Measurements from ENCODE around the gene VSNL1. TPM values are rescaled to one million over a fixed set of nuclear protein-coding genes. Genes with fewer than 3 reads are reported as not detected.
"Not testable (repeated sequence)": the region's sequence is repeated elsewhere in the genome, so short reads cannot be mapped to it uniquely, and the experiment has no call there.

Gene VSNL1
- total RNA-seq, 1 donor from 2014 or later, result not detected

DNA sequence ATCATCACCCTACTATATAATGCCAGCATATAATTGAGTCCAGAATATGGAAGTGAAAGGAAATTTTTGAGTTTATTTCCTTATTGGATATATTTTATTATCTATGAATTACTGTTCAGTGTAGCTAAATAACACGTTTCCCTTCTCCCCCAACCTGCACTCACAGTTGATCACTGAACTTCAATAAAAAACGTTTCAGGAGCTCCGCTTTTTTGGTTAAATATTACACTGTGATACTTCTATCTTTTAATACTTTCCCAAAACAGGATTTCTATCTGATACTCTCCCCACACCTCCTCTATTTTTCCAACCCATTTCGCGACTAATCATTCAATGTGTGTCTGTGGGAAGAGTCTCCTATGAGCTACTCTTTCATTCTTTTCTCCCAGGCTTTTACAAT lies 7.2 kb downstream of the VSNL1 start:
- Mint-ChIP-seq H3K4me1 (no peaks in the 10 kb centered on the region), H3K9me3 (no peaks in the 10 kb centered on the region), H3K36me3 (ENCODE audit: low read depth) (no peaks in the 10 kb centered on the region), H3K27ac (no peak overlapping the region), H3K4me3 (no peak overlapping the region), H3K27me3 (peaks cover 21% of the 10 kb centered on the region)
- no peak for DNase-seq
- intact Hi-C loops (cut with micrococcal nuclease), result loop anchor here (10.0 kb wide), 1 partner anchor 1807 kb away; the partner anchor contains the start of gene OSR1

DNA sequence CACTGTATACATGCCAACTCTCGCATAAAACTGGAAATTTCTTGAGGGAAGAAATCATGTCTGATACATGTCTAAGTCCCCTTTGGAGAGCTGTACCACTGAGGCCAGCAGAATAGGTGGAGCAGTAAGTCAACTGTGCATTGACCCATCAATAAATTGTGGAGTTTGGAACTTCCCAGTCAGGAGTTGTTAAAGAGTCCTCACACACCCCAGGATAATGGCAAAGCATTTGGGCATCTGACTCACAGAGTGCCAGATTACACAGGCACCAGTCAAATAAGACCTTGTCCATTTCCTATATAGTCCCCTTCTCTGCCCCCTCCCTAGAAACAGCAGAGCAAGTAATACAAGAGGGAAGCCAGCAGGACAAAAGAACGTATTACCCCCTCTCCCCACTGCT lies 10.4 kb downstream of the VSNL1 start:
- no peak for DNase-seq
- no peaks in the 10 kb centered on the region for H3K9me3 Mint-ChIP-seq
- H3K4me1 Mint-ChIP-seq, result no peaks in the 10 kb centered on the region
- H3K27ac Mint-ChIP-seq, result no peak overlapping the region
- intact Hi-C loops (cut with micrococcal nuclease), result no loop called here
- peaks cover 7% of the 10 kb centered on the region for H3K27me3 Mint-ChIP-seq
- H3K36me3 Mint-ChIP-seq (ENCODE audit: low read depth), result no peaks in the 10 kb centered on the region
- no peak overlapping the region for H3K4me3 Mint-ChIP-seq

DNA sequence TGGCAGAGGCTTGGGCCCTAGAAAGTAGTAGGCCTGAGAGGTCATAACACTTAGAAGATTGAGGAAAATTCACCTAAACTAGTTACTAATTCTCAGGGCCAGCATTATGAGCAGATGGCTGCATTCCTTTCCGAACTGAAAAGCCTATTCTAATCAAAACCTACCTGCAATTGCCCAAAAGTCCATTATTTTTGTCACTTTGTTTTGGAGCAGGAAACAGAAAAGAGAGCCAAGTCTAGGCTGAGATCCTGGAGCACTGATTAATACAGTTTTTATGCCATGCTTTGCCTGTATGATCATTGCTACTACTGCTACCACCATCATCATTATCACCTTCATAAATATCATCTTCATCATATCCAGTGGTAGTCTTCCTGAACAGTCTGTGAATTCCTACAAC lies 14.7 kb downstream of the VSNL1 start:
- DNase-seq, result no peak
- no peak overlapping the region for H3K4me3 Mint-ChIP-seq
- H3K36me3 Mint-ChIP-seq (ENCODE audit: low read depth), result no peaks in the 10 kb centered on the region
- H3K27me3 Mint-ChIP-seq, result peaks cover 12% of the 10 kb centered on the region
- intact Hi-C loops (cut with micrococcal nuclease), result no loop called here
- H3K9me3 Mint-ChIP-seq, result no peaks in the 10 kb centered on the region
- no peak overlapping the region for H3K27ac Mint-ChIP-seq
- H3K4me1 Mint-ChIP-seq, result no peaks in the 10 kb centered on the region

DNA sequence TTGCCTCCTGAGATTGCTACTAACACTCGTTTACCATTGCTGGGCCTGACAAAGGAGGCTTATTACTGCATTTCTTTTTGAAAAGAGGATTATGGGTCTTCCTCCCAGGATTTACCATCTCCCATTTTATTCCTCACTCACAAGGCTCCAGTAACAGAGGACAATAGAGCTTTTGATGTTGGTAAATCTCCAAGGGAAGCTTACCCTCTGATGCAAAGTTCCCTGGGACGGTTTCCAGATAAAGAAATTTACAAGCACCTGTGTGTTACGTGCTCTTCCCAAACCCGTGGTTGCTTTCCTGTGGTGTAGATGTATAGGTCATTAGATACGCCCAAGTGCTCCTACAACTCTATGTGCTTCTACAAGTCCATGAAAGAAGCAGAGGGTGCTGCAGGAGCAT lies 17.1 kb downstream of the VSNL1 start:
- Mint-ChIP-seq H3K36me3 (ENCODE audit: low read depth) (no peaks in the 10 kb centered on the region), H3K27me3 (peaks cover 9% of the 10 kb centered on the region), H3K9me3 (no peaks in the 10 kb centered on the region), H3K27ac (no peak overlapping the region), H3K4me3 (no peak overlapping the region), H3K4me1 (no peaks in the 10 kb centered on the region)
- DNase-seq, result no peak
- intact Hi-C loops (cut with micrococcal nuclease), result no loop called here

DNA sequence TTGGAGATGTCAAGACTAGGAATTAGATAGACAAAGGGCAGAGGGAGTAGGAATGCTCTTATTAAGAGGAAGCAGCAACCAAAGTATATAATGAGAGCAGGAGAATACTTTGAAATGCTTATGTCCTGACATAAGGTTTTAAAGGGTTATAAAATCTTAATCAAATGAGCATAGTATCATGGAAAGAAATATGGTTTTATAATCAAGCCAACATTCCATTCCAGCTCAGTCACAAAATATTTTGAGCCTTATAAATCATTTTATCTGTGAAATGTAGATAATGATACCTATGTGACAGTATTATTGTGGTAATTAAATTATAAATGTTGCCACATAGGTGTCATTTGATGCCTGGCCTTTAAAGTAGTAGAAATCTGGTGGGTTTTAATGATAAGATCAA lies 17.6 kb downstream of the VSNL1 start:
- Mint-ChIP-seq H3K27ac (no peak overlapping the region), H3K27me3 (peaks cover 9% of the 10 kb centered on the region), H3K9me3 (no peaks in the 10 kb centered on the region), H3K4me1 (no peaks in the 10 kb centered on the region), H3K4me3 (no peak overlapping the region), H3K36me3 (ENCODE audit: low read depth) (no peaks in the 10 kb centered on the region)
- intact Hi-C loops (cut with micrococcal nuclease), result no loop called here
- no peak for DNase-seq

DNA sequence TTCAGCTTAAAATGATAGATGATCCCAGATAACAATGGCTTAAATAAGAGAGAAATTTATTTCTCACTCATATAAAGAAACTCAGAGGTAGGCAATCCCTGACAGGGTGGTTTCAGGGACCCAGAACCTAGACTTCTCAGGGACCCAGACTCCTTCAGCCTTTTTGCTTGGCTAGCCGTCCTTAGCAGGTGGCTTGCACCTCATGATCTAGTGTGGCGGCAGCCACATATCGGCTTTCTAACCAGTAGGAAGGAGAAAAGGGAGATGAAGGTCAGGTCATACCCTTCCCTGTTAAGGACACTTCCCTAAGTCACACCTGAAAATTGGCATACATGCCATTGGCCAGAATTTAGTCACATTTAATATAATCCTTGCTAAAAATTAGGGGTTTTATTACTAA lies 18.4 kb downstream of the VSNL1 start:
- H3K4me1 Mint-ChIP-seq, result no peaks in the 10 kb centered on the region
- no peak overlapping the region for H3K4me3 Mint-ChIP-seq
- H3K27me3 Mint-ChIP-seq, result peaks cover 9% of the 10 kb centered on the region
- H3K27ac Mint-ChIP-seq, result no peak overlapping the region
- H3K36me3 Mint-ChIP-seq (ENCODE audit: low read depth), result no peaks in the 10 kb centered on the region
- no peaks in the 10 kb centered on the region for H3K9me3 Mint-ChIP-seq
- intact Hi-C loops (cut with micrococcal nuclease), result no loop called here
- no peak for DNase-seq

DNA sequence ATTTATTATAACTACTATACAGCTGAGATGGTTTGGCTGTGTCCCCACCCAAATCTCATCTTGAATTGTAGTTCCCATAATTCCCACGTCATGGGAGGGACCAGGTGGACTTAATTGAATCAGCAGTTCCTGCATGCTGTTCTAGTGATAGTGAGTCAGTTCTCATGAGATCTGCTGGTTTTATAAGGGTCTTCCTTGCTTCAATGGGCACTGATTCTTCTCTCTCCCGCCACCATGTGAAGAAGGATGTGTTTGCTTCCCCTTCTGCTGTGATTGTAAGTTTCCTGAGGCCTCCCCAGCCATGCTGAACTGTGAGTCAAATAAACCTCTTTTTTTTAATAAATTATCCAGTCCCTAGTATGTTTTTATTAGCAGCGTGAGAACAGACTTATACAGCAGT lies 25.2 kb downstream of the VSNL1 start:
- H3K27me3 Mint-ChIP-seq, result not testable (repeated sequence)

DNA sequence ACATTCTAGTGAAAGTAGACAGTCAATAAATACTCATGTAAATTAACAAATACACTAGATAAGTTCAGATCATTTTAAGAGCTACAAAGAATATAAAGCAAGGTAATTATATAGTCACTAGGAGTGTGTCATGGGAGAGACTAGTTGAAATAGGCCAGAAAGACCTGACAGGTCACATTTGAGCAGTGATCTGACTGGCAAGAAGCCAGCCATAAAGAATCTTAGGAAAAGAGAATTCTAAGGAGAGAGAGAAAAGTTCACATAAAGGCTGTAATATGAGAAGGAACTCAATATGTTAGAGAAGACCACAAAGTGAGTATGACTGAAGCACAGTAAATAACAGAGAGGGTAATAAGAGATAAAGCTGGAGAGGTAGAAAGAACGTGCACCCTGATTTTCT lies 31.2 kb downstream of the VSNL1 start:
- no peaks in the 10 kb centered on the region for H3K36me3 Mint-ChIP-seq (ENCODE audit: low read depth)
- intact Hi-C loops (cut with micrococcal nuclease), result no loop called here
- H3K27me3 Mint-ChIP-seq, result peaks cover 2% of the 10 kb centered on the region
- no peak for DNase-seq
- H3K4me3 Mint-ChIP-seq, result no peak overlapping the region
- H3K4me1 Mint-ChIP-seq, result no peaks in the 10 kb centered on the region
- H3K9me3 Mint-ChIP-seq, result no peaks in the 10 kb centered on the region
- H3K27ac Mint-ChIP-seq, result no peak overlapping the region

More for the DNA sequence above, 25.2 kb downstream of the VSNL1 start:
- H3K4me1 Mint-ChIP-seq; H3K27ac Mint-ChIP-seq; DNase-seq; H3K4me3 Mint-ChIP-seq; H3K36me3 Mint-ChIP-seq (ENCODE audit: low read depth); intact Hi-C loops (cut with micrococcal nuclease); H3K9me3 Mint-ChIP-seq: not testable (repeated sequence)

DNA sequence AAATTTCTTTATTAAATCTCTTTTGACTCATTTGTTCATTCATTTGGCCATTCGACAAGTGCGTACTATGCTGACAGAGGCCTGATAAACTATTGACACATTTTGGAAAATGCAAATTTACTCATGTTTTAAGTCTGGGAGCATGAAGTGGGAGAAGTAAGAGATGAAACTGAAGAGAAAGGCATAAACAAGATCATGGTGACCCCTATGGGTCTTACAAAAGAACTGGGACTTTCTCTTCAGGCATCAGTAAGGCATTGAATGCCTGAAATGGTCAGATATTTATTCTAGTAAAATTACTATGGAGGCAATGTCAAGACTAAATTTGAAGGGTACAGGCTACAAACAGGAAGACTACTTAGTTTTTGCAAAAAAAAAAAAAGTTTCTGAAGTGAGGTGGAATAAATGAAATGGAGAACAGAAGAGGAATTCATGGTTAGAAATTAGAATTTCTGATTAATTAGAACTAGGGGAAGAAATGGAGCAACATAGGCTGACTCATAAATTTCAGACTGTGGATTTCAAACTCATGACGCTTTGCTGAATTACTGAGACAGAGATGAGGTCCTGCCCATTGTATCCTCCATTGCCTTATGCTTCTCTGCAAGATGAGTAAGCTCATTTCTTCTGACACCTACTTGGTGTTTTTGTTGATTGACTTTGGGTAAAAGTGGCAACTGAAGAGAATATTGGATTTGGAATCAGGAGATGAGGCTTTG lies 32.7 kb downstream of the VSNL1 start:
- H3K4me1 Mint-ChIP-seq, result peaks cover 2% of the 10 kb centered on the region
- intact Hi-C loops (cut with micrococcal nuclease), result no loop called here
- DNase-seq, result no peak
- no peak overlapping the region for H3K4me3 Mint-ChIP-seq
- no peaks in the 10 kb centered on the region for H3K9me3 Mint-ChIP-seq
- no peaks in the 10 kb centered on the region for H3K36me3 Mint-ChIP-seq (ENCODE audit: low read depth)
- no peak overlapping the region for H3K27ac Mint-ChIP-seq
- peaks cover 2% of the 10 kb centered on the region for H3K27me3 Mint-ChIP-seq

DNA sequence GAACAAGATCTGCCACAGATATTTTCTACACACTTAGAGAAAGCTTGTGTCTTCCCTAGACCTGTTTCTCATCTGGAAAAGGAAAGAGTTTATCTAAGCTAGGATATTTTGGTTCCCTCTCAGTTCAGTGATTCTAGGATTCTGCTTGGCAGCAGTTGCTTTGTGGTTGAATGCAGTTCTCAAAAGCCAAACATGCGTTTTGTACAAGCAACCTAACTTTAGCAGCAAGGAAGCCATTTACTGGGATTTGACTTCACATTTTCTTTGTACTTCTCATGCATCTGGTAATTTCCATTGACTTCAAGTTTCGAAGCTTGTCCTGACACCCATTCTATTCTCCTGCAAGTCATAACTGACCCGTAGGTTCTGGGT lies 33.3 kb downstream of the VSNL1 start:
- intact Hi-C loops (cut with micrococcal nuclease), result no loop called here
- Mint-ChIP-seq H3K9me3 (no peaks in the 10 kb centered on the region), H3K27me3 (peaks cover 2% of the 10 kb centered on the region), H3K36me3 (ENCODE audit: low read depth) (no peaks in the 10 kb centered on the region), H3K27ac (no peak overlapping the region), H3K4me1 (peaks cover 2% of the 10 kb centered on the region), H3K4me3 (no peak overlapping the region)
- no peak for DNase-seq

DNA sequence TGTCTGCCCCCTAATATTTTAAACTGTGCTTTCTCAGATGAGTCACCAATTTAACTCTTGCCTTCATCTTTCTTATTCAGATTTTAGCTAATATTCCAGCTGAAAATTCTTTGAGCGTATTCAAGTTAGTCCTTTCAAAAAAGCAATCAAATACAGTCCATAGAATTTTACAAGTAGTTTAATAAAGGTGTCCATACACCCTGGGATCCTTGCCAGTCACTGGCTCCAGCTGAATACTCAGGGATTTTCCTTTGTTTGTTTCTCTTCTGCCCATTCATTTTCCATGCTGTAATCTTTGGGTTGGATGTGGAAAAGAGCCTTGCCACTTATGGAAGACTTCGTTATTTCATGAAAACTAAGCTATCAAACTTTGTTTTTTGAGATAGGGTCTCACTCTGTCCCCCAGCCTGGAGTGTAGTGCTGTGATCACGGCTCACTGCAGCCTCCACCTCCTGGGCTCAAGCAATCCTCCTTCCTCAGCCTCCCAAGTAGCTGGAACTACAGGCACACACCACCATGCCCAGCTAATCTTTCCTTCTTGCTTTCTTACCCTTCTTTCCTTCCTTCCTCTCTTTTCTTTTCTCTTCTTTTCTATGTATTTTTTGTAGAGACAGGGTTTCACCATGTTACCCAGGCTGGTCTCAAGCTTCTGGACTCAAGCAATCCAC lies 34.0 kb downstream of the VSNL1 start:
- H3K9me3 Mint-ChIP-seq, result no peaks in the 10 kb centered on the region
- DNase-seq, result no peak
- H3K4me1 Mint-ChIP-seq, result peaks cover 6% of the 10 kb centered on the region
- no peak overlapping the region for H3K4me3 Mint-ChIP-seq
- H3K27me3 Mint-ChIP-seq, result peaks cover 2% of the 10 kb centered on the region
- no peaks in the 10 kb centered on the region for H3K36me3 Mint-ChIP-seq (ENCODE audit: low read depth)
- intact Hi-C loops (cut with micrococcal nuclease), result no loop called here
- H3K27ac Mint-ChIP-seq, result no peak overlapping the region

DNA sequence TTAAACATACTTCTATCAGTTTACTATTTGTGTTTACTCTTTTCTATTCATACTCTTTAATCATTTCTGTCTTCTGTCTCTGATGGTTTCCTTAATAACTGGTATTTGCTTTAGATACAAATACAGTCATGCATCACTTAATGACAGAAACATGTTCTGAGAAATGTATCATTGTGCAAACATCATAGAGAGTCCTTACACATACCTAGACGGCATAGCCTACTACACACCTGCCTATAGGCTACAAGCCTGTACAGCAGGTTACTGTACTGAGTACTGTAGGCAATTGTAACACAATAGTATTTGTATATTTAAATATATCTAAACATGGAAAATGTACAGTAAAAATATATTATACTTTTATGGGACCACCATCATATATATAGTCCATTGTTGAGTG lies 36.3 kb downstream of the VSNL1 start:
- H3K27me3 Mint-ChIP-seq, result peaks cover 2% of the 10 kb centered on the region
- no peak overlapping the region for H3K4me3 Mint-ChIP-seq
- H3K9me3 Mint-ChIP-seq, result no peaks in the 10 kb centered on the region
- peaks cover 10% of the 10 kb centered on the region for H3K4me1 Mint-ChIP-seq
- intact Hi-C loops (cut with micrococcal nuclease), result no loop called here
- no peak overlapping the region for H3K27ac Mint-ChIP-seq
- DNase-seq, result no peak
- no peaks in the 10 kb centered on the region for H3K36me3 Mint-ChIP-seq (ENCODE audit: low read depth)

DNA sequence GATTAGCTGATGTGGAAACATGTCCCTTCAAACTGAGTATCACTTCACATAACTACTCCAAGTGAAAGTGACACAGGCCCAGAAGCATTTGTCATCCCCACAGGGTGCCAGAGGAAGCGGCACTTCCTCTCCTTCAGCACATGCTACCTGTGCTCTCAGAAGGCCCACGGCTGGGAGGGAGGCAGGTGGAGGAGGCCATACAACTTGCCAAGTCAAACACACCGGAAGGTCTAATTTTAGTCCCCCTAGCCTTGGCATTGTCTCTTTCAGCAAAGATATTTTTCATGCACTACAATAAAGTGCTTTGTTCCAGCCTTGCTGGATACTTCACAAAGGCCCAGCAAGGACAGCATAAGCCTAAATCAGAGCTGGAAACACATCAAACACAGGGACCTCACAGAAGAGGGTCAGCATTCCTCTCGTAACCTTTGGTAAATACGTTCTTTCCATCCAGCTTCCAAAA lies 38.0 kb downstream of the VSNL1 start:
- Mint-ChIP-seq H3K4me3 (no peak overlapping the region), H3K36me3 (ENCODE audit: low read depth) (no peaks in the 10 kb centered on the region), H3K4me1 (peaks cover 10% of the 10 kb centered on the region), H3K27me3 (peaks cover 2% of the 10 kb centered on the region), H3K27ac (no peak overlapping the region), H3K9me3 (no peaks in the 10 kb centered on the region)
- no peak for DNase-seq
- intact Hi-C loops (cut with micrococcal nuclease), result no loop called here

DNA sequence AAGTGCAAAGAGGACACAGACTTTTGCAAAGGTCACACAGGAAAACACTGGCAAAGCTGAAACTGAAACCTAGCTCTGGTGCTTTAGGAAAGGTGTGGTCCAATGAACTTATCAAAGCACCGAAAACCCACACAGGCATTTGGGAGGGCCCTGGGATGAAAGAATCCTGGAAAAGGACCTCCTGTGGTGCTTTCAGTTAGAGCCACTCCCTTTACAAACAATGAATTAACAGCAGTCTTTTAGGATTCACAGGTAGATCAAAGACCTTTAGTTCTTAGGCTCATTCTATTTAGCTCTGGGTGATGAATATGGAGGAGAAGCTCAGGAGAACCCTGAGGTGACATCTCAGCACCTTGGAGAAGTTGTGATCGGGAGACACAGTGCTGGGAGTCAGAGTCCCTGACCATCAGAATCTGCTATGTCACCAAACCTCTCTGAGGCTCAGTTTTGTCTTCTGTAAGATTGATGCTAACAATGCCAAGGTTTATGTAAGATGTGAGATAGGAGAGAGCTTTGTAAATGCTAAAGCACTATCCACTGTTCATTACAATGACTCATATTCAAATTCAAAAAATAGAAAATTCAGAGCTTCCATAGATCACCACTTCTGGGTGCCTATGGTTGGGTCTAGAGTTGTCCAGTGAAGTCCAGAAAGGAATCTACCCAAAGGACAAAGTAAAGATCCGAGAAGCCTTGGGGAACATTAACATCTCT lies 39.3 kb downstream of the VSNL1 start:
- Mint-ChIP-seq H3K4me1 (peaks cover 10% of the 10 kb centered on the region), H3K36me3 (ENCODE audit: low read depth) (no peaks in the 10 kb centered on the region)
- intact Hi-C loops (cut with micrococcal nuclease), result no loop called here

More for the DNA sequence above, 39.3 kb downstream of the VSNL1 start:
- peaks cover 2% of the 10 kb centered on the region for H3K27me3 Mint-ChIP-seq
- no peak overlapping the region for H3K27ac Mint-ChIP-seq
- no peak for DNase-seq
- H3K4me3 Mint-ChIP-seq, result no peak overlapping the region
- H3K9me3 Mint-ChIP-seq, result no peaks in the 10 kb centered on the region

Data from activated CD4-positive, alpha-beta T cell treated with anti-CD3 and anti-CD28 coated beads, Interleukin-2, amount 10 ng/mL, durations not matched to agents 24 days and 14 days (primary cell).